Non-pigmented ciliary epithelial cell (primary cell): Measurements from ENCODE around the gene CUEDC2.

Experiments
- DNase-seq: peaks from one replicate; pipeline ENCODE4 v3.0.0-alpha.2; 2010; ENCODE audit warnings: low read depth

The CUEDC2 gene

DNA sequence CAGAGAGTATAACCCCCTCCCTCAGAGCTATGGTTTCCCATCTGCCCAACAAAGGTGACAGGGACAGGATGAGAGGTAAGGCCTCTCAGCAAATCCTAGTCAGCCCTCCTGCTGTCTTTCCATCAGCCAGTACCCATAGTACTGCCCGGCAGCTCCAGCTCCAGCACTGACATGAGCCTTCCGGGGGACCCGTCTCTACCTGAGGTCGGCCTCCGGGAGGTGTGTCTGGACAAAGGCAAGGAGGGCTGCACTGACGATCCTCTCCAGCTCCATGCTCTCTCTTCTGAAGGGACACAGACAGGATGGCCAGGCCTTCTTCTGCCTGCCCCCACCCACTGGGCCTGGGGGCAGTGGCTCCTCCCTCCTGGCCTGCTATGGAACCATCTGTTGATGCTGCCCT is 7.5 kb downstream of the CUEDC2 start:
- no peak for DNase-seq

DNA sequence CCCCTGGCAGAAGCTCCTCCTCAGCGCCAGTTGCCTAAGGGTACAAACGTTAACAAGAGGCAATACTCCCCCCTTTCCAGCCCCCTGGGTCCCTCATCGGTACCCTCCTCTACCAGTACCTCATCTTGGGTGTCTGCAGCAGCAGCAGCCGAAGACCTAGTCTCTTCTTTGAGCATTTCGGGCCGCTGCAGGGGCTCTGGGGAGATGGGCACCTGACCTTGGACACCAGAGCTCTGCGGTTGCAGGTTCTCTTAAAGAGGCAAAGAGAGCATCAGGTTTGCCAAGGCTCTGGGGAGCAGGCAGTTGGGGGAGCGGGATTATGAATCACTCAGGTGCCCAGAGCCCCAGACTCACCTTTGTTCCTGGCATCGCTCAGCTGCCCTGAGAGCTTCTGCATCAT is 8.2 kb downstream of the CUEDC2 start:
- DNase-seq: no peak

DNA sequence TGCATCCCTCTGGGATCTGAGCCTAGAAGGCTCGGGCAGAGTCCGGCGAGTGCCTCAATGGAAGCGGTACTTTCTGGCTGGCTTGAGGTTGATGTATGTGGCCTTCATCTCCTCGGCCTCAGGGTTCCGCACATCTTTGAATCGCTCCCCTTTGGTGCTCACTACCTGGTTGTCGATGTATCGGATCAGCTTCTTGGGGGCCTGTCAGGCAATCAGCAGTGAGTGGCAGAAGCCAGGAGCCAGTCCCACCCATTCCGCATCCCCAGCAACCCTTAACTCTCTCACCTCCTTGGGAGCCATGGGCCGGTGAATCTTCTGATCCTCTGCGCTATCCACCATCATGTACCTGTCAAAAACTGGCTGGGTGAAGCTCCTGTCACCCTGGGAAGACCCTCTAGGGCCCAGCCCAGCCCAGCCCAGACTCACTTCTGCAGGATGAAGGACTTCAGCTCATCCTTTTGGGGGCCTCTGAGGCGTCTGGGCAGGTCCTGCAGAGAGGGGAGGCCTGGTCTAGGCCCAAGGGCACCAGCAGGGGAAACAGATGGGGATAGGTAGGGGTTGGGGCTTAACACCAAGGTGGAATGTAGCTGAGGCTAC is 8.9 kb downstream of the CUEDC2 start:
- DNase-seq: no peak

DNA sequence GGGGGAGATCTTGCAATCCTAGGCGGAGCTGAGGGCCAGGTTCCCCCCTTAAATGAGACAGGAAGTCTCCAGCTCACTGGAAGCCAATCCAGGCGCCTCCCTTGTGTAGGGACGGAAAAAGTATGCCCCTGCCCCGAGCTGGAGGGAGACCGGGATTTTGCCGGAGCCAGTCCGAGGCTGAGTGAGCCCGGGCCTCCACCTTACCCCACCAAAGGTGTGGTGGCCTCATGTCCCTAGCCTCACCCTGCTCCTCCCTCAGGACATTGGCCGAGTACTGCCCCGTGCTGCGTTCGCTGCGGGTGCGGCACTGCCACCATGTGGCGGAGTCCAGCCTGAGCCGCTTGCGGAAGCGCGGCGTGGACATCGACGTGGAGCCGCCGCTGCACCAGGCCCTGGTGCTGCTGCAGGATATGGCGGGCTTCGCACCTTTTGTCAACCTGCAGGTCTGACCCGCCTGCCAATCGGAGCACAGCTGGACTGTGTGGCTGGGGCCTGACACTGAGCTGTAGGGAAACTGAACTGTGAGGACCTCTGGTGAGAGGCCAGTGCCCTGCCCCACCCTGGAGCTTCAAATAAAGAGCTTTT is 9.7 kb downstream of the CUEDC2 start:
- no peak for DNase-seq

DNA sequence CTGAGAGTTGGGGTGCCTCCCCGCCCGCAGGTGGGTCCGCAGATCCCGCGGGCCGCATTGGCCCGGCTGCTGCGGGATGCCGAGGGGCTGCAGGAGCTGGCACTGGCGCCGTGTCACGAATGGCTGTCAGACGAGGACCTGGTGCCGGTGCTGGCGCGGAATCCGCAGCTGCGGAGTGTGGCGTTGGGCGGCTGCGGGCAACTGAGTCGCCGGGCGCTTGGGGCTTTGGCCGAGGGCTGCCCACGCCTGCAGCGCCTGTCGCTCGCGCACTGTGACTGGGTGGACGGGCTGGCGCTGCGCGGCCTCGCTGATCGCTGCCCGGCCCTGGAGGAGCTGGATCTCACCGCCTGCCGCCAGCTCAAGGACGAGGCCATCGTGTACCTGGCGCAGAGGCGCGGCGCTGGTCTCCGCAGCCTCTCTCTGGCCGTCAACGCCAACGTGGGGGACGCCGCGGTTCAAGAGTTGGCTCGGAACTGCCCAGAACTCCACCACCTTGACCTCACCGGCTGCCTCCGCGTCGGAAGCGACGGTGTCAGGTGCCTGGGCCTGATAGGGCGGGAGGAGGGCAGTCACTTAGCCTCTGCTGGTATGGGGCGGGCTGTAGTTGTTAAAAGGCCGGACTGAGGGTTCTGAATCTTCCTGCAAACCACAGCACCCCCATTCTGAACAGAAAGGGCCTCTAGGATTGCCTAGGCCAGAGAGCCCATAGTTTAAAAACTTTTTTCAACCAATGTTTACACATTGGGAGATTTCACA is 10.4 kb downstream of the CUEDC2 start:
- no peak for DNase-seq

DNA sequence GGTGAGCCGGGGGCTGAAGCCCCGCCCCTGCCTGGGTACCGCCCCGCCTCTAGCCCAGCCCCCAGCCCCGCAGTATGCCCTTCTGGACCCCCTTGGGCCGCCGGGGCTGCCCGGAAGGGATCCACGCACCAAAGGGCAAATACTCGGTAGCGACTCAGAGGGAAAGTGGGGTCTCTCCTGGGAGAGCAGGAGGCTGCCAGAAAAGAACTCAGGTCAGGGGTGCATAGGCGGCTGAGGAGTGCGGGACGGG is 10.9 kb downstream of the CUEDC2 start:
- no peak for DNase-seq

DNA sequence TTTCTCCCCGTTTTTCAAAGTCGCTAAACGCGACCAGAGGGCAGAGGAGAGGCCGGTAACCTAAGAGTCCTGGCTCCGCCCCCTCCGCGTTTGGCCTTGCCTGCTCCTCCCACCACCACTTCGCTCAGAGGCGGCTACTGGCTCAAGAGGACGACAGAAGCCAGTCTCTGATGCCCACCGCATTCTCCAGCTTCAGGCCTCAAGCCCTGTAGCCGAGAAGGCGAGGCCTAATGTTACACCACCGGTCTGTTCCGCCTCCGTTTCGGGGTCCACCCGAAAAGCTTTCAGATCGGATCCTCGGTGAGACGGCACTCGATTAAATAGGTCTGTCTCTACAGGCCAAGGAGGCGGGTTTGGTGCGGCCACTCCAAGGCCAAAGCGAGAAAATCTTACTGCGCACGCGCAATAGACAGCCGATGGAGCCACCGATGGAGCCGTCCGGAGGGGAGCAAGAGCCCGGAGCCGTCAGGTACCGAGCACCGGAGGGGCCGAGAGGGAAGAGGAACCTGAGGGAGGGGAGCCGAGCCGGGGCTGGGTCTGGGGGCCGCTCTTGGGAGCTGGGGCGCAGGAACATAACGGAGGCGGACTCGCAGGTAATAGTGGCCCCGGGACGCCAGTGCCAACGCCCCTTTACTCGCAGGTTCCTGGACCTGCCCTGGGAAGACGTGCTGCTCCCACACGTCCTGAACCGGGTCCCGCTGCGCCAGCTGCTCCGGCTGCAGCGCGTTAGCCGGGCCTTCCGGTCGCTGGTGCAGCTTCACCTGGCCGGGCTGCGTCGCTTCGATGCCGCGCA is 11.5 kb downstream of the CUEDC2 start, which contains the start of gene FBXL15:
Gene FBXL15, plus strand, starts transcription at position 123 of the 793 bp plus-strand sequence. Its CDS starts 294 bp downstream, at position 417.
- peak; percentile 78 for DNase-seq

DNA sequence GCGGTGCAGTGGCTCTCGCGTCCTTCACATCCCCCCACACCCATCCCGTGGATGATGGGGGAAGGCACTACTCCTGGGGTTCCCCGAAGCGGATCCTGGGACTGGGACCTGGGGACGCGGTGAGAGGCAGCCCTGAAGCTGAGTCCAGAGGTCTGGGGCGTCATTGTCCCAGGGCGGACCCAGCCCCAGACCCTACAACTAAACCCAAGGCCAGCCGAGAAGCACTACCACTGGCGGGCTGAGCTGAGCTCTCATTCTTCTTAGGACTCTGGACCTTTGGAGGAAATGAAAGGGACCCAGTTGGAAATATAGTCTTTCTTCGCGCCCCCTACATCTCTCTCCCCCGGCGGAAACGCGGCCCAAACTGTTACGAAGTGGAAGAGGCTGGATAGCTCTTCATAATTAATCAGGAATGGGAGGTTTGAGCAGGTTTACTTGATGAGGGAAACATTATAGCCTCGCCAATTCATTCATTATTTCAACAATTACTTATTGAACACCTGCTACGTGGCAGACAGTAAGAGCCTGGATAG is 12.1 kb downstream of the CUEDC2 start:
- DNase-seq: no peak

DNA sequence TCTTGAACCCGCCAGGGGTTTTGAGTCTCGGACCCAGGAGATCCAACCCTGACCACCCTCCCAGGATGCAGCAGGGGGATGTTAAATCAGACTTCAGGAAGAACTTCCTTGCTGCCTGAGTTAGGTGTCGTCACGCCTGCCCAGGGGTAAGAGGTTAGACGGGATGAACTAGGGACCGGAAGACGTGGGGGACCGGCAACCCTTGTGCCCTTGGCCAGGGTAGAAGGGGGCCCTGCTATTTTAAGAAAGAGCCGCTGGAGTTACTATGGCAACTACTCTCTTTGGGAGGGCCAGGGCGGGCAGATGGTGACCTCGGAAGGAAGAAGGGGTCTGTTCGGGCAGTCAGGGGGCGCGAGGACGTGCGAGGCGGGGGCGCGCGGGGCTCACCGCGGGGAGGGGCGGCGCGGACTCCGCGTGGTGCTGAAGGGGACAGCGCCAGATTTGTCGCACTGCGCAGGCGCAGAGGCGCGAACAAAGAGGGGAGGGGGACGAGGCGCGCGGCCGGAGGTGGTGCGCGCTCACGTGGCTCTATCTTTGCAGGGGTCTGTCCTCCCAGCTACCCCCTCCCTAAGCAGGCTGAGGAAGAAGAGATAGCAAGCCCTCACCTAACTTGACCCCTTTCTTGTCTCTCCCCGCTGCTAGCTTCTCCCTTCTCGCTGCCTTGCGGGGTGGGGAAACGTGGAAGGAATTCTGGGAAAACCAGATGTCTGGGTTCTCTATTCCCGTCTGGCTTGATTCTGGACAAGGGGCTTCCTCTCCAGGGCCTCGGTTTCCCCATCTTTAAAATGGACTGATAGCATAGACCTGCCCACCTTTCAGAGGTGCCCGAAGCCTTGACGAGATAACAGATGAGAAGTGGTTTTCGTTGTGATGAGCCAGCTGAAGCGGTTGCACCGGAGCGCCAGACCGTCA is 12.8 kb downstream of the CUEDC2 start:
- DNase-seq: no peak

DNA sequence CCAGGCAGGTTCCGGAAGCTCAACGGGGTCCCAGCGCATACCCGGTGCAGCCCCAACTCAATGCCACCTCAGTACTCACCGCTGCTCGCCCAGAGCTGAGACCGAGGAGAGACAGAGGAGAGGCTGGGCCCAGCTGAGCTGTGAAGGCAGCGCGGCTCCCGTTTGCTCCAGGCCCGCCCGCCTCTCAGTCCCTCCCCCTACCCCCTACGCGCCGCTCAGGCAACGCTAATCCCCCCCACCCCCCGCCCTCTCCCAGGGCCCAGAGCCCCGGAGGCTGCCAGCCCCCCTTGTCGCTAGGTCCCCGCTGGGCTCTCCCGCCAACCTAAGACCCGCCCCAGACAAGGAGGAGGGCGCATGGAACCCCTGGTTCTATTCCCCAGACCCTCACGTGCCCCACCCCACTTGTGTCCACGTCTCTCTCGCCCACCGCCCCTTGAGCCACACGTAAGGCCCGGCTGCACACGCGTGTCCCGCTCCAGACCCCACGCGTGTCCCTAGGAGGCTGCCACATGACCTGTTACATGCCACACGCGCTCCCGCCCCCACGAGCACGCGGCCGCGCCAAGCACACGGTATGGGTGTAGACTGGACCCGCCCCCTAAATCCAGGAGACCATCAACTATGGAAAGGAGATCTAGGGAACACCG is 13.6 kb downstream of the CUEDC2 start, which contains the start of gene PSD:
Gene PSD, minus strand, starts transcription at position 164 of the 647 bp plus-strand sequence. CDS start 1,747 bp downstream, outside the sequence.
- no peak for DNase-seq

DNA sequence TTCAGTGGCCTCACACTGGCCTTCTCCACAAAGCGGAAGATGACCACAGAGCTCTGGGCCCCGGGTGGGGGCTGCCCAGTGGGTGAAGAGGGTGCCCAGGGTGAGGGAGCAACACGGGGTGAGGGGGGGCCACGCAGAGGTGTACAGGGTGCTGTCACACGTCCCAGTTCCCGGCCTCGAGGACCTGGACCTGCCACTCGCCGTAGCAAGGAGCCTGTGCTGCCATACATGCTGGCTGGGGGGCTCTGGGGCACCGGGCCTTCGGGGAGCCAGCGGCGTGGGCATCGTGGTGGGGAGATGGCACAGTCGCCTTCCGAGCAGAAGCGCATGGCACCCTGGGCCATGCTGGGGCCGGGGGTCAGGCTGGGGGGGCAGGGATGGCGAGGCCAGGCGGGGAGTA is 15.7 kb downstream of the CUEDC2 start:
- DNase-seq: no peak

DNA sequence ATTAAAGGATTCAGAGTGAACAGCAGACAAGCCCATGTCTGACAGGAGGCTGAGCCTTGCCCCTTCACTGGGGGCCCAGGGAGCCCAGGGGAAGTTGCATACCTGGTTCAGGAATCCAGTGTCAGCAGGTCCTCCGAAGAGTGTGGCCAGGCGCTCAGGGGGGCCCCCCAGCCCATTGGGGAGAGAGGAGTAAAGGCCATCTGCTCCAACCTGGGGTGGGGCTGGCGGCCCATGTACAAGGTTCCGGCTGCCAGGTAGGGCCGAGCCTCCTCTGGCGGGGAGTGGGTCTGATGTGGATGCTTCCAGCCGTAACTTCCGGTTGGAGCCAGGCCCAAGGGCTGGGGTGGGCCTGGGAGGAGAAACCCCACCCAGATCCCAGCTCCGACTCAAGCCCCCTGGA is 16.1 kb downstream of the CUEDC2 start:
- no peak for DNase-seq

DNA sequence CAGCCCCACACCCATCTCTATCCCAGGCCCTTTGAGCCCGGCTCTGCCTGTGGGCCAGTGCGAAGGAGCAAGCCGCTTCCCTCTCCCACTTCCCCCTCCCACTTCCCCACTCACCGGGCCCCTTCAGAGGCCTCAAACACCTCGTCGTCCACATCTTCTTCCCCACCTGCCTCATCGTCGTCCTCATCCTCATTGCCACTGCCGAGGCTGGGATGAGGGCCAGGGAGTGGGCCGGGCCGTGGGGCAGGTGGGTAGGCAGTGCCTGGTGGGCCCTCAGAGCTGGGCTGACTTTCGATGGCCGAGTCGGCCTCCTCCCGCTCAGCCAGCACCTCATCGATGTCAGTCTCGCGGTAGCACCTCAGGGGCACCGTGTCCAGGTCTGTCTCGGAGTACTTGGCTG is 17.6 kb downstream of the CUEDC2 start:
- no peak for DNase-seq

DNA sequence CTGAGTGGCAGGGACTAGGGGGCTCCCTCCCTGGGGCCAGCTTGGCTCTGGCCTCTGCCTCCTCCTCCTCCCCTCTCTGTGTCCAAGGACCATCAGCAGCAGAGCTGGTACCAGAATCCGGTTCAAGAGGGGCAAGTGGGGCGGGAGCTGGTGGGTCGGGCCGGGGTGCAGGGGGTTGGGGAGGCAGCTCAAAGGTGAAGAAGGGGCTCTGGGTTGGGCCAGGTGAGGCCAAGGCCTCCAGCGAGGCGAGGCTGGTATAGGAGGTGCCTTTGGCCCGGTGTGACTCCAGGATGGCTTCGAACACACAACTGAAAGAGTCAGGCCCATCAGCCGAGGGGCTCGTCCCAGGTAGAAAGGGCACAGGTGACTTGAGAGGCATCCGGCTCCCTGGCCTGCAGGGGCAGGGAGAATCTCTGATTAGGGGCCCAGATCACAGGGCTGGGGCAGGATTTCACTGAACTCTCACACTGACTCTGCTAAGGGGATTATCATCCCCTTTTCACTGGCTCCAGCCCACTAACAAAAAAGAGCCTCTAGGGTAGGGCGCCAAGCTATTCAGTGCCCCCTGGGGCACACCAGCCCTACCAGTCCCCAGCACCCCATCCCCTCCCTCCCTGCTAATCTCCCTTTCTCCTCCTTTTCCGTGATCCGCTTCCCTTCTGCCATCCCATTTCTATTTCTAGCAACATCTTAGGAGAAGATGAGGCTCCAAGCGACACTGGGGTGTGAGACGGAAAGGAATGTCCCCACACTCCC is 18.4 kb downstream of the CUEDC2 start:
- no peak for DNase-seq

DNA sequence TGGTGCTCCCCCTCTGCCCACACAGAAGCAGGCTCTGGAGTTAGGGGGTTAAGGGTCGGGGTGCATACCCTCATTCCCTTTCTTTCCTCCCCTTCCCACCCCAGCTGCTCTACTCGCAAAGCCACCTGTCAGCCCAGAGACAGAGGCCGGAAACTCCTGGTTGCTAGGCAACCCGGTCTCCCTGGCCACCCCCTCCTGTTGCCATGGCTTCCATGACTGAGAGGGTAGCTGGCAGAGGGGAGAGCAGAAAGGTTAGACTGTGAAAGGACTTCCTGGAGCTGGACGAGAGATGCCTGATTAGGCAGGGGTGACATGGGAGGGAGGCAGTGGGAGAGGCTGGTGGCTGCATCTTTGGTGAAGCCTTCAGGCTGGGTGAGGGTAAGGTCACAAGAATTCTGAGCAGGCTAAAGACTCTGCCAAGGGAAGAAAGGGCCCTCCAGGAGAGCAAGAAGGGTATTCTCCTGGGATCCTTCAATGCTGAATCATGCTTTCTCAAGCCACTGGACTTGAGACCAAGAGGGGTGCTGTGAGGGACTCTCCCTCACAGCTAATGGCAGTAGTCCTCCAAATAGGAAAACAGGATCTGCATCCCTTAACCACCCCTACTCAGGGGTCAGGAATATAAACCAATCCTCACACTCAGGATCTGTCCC is 19.2 kb downstream of the CUEDC2 start:
- DNase-seq: no peak

DNA sequence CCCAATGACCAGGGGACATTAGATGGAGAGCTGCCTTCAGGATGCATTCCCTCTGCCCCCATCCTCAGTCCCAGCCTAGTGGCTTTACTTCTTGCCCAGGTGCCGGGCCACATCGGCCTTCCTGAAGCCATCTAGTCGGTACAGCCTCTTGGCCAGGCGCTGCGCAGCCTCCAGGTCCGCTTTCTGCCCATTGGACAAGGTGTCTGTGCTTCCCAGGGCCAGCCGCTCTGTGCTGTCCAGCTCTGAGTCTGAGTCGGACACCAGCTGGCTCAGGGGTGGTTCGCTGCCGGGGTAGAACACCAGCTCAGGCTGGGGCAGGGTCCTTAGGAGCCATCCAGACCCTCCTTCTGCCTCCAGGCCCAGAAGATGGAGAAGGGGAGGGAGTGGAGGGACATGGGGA is 20.1 kb downstream of the CUEDC2 start:
- DNase-seq: no peak

DNA sequence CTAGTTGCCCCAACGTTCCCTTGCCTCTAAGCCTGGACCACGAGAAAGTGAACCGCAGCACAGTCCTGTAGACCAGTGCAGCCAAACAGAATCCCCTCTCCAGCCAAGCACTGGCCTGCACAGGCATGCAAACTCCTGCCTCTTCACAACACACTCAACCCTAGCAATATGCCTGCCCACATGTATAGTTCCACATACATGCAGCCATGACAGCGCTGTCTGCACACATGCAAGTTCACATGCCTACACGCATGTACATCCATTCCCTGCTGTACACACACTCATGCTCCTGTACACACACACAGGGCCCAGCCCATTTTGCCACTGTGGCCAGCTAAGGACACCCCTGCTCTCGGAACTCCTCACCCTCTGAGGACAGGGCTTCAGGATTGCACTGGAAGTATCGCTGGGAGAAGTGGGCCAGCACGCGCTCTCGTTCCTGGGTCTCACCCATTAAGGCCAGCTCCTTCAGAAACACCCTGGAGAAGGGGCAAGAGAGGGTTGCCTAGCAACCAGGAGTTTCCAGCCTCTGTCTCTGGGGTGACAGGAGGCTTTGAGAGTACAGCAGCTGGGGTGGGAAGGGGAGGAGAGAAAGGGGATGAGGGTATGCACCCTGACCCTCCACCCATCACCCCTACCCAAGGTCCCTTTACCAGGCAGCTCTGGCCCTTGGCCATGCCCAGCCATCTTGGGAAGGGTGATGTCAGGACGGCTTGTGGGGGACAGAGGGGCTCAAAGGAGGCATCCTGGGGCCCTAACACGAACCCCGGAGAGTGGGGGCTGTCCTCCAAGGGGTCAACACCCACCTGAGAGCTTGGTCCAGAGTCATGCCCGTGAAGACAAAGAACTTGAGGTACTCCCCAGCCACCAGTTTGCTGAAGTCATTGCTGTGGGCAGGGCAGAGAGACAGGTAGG is 20.8 kb downstream of the CUEDC2 start:
- no peak for DNase-seq

DNA sequence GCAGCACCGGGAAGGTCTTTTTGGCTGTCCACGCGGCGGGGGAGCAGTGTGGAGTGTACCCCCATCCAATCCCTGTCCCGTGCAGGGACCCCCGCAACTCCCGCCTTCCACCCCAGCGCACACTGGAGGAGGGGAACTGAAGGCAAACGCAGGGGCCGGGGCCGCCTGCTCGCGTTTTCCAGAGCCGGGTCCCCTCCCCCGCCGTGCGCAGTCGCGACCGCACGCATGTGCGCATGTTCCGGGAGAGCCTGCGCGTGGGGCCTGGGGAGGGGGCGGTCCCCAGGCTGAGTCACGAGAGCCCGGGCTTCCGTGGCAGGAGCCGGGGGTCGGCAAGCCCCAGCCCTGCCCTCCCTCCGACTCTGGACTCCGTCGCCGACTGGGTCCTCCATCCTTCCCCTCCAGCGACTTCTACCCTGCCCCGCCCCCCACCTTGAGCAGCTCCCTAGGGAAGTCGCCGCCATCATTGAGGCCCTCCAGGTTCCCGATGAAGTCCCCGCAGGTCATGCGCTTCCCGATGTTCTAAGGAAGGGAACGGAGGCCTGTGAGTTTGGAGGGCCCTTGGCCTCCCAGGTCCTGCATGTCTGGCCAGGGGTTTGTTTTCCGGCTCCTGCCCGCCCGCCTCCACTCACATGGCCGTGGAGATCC is 21.8 kb downstream of the CUEDC2 start:
- DNase-seq: no peak
